ENCODE measurements around the gene NSRP1.

DNA sequence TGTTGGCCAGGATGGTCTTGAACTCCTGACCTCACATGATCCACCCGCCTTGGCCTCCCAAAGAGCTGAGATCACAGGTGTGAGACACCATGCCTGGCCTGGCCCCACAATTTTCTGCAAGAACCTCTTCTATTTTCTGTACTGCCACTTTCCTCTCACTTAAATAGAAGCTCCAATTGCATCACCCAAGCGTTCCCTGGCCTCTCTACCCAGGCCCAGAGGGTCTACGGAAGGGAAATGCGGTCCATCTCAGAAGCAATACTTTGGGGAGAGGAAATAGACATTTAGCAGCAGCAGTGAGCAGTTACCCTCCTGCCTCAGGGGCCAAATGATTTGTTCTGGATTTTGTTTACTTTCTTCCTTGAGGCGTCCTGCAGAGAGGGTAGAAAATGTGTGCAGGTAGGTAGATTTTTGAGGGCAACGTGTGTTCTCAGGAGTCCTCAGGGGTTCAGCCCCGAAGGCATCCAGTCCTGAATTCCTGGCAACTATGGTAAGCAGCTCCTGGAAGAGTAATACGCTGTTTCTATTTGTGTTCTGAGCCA, 107.9 kb downstream of the NSRP1 start:
- TF ChIP-seq, protein P1, sequence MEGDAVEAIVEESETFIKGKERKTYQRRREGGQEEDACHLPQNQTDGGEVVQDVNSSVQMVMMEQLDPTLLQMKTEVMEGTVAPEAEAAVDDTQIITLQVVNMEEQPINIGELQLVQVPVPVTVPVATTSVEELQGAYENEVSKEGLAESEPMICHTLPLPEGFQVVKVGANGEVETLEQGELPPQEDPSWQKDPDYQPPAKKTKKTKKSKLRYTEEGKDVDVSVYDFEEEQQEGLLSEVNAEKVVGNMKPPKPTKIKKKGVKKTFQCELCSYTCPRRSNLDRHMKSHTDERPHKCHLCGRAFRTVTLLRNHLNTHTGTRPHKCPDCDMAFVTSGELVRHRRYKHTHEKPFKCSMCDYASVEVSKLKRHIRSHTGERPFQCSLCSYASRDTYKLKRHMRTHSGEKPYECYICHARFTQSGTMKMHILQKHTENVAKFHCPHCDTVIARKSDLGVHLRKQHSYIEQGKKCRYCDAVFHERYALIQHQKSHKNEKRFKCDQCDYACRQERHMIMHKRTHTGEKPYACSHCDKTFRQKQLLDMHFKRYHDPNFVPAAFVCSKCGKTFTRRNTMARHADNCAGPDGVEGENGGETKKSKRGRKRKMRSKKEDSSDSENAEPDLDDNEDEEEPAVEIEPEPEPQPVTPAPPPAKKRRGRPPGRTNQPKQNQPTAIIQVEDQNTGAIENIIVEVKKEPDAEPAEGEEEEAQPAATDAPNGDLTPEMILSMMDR (IDR thresholded peaks at IDR 0.05) = no peak
- no peak for TF ChIP-seq POLR2A (IDR thresholded peaks at IDR 0.05)
- TF ChIP-seq POLR2AphosphoS5 (IDR thresholded peaks at IDR 0.05) = no peak
